HepG2 (cell line): ENCODE measurements around the gene VCL. TPM values are rescaled to one million over a fixed set of nuclear protein-coding genes. Genes with fewer than 3 reads are reported as not detected.
"Not testable (repeated sequence)": the region's sequence is repeated elsewhere in the genome, so short reads cannot be mapped to it uniquely, and the experiment has no call there.

Experiments used
- ATAC-seq: fragments of 200-7000 bp; cut with Tn5 transposase; 3 replicates; pipeline ENCODE4 v1.9.1; 2020; ENCODE audit warnings: mild to moderate bottlenecking, moderate library complexity
- BruUV-seq: library from RNA; stranded (reverse); fragments of 400-500 nt; replicated peaks from 2 replicates; lab custom pipeline; 2021; lab: Mats Ljungman, UMichigan
- CTCF ChIA-PET: fragments of 300-600 bp; formaldehyde crosslinking; extraction: SDS; loops from one replicate; lab custom pipeline; 2021; ENCODE audit warnings: low total read pairs, inconsistent platforms, low intra/inter-chr PET ratio; lab: Yijun Ruan, JAX
- POLR2A ChIA-PET: fragments of 350-600 bp; sonication (Branson Sonifier 250); formaldehyde crosslinking; loops from one replicate; lab custom pipeline; 2020; ENCODE audit warnings: antibody characterized with exemption, inconsistent platforms; lab: Yijun Ruan, JAX
- DNase-seq: peaks from one replicate; pipeline ENCODE4 v3.0.0-alpha.2; 2015; ENCODE audit warnings: low spot score
- FAIRE-seq: peaks from 3 replicates; lab custom pipeline; 2011; peaks lifted over from hg19 to GRCh38; lab: Jason Lieb, UNC
- H2AFZ ChIP-seq: one replicate; pipeline ENCODE4 v1.6.1; 2011; ENCODE audit warnings: low read length, inconsistent platforms
- H3K27ac ChIP-seq: fragments of 300-600 bp; 3 replicates; pipeline ENCODE4 v1.8.0; 2011; ENCODE audit warnings: mixed run types, mild to moderate bottlenecking, mixed read lengths, low read length, inconsistent platforms; ENCODE audit not compliant: insufficient read depth; ENCODE audit errors: extremely low read length
- H3K27me3 ChIP-seq, 2 experiments: fragments of 200-600 bp in 1 of 2; 2 replicates in 1 of 2; 3 replicates in 1 of 2; pipeline versions ENCODE4 v1.6.0 to v1.8.0; 2011; ENCODE audit warnings: low read length in 2 of 2, mild to moderate bottlenecking in 2 of 2, moderate library complexity in 2 of 2, inconsistent platforms in 1 of 2; ENCODE audit not compliant: insufficient read depth in 2 of 2, control insufficient read depth in 1 of 2
- H3K36me3 ChIP-seq, 2 experiments: fragments of 200-600 bp in 1 of 2; replicated peaks in 1 of 2; 2 replicates in 1 of 2; 3 replicates in 1 of 2; pipeline versions ENCODE4 v1.5.1 to v1.8.0; 2011; ENCODE audit warnings: low read length in 2 of 2, inconsistent platforms in 1 of 2; ENCODE audit not compliant: insufficient read depth in 2 of 2, control insufficient read depth in 1 of 2
- H3K4me1 ChIP-seq: 2 replicates; pipeline ENCODE4 v1.5.1; 2012; ENCODE audit warnings: low read length, inconsistent platforms; ENCODE audit not compliant: insufficient read depth
- H3K4me2 ChIP-seq: 2 replicates; pipeline ENCODE4 v1.6.0; 2011; ENCODE audit warnings: low read depth, low read length, inconsistent platforms
- H3K4me3 ChIP-seq, 3 experiments: fragments of 200-600 bp in 1 of 3; sonication (generic), shearing (Covaris generic) in 1 of 3; replicated peaks in 1 of 3; 2 replicates each; pipeline ENCODE4 v1.5.1; 2011 to 2016; ENCODE audit warnings: low read length in 3 of 3, inconsistent platforms in 2 of 3, low read depth in 2 of 3, mild to moderate bottlenecking in 2 of 3, control low read depth in 1 of 3, mixed read lengths in 1 of 3; ENCODE audit not compliant: insufficient read depth in 1 of 3
- H3K79me2 ChIP-seq: one replicate; pipeline ENCODE4 v1.6.1; 2011; ENCODE audit warnings: low read length, inconsistent platforms; ENCODE audit not compliant: insufficient read depth
- H3K9ac ChIP-seq: 2 replicates; pipeline ENCODE4 v1.6.0; 2011; ENCODE audit warnings: mild to moderate bottlenecking, low read depth, low read length, inconsistent platforms; ENCODE audit not compliant: insufficient read depth
- H3K9me3 ChIP-seq: 2 replicates; pipeline ENCODE4 v1.5.1; 2012; ENCODE audit warnings: mild to moderate bottlenecking, low read length
- H4K20me1 ChIP-seq: 2 replicates; pipeline ENCODE4 v1.6.0; 2011; ENCODE audit warnings: inconsistent platforms, mild to moderate bottlenecking, low read length, moderate library complexity; ENCODE audit not compliant: insufficient read depth
- ARID5B ChIP-seq: IDR thresholded peaks from 2 replicates; pipeline ENCODE4 v1.4.0; 2020; ENCODE audit warnings: mild to moderate bottlenecking, missing genetic modification reagents
- CREBL2 ChIP-seq: sonication (generic); formaldehyde crosslinking; IDR thresholded peaks from 2 replicates; pipeline ENCODE4 v1.8.1; 2023; ENCODE audit warnings: missing genetic modification reagents, mild to moderate bottlenecking, borderline replicate concordance
- GTF2F1 ChIP-seq: fragments of 150-350 bp; IDR thresholded peaks from 2 replicates; pipeline ENCODE4 v1.6.1; 2014; ENCODE audit warnings: low read length
- POGZ ChIP-seq: sonication (generic); formaldehyde crosslinking; IDR thresholded peaks from 2 replicates; pipeline ENCODE4 v1.4.0; 2020; ENCODE audit warnings: mild to moderate bottlenecking, missing genetic modification reagents
- RARA ChIP-seq: IDR thresholded peaks from 2 replicates; pipeline ENCODE4 v1.6.1; 2016; ENCODE audit warnings: missing genetic modification reagents, missing compliant biosample characterization
- ZBTB37 ChIP-seq: sonication (generic); formaldehyde crosslinking; IDR thresholded peaks from 2 replicates; pipeline ENCODE4 v1.4.0; 2020; ENCODE audit warnings: mild to moderate bottlenecking, missing genetic modification reagents
- ZNF256 ChIP-seq: sonication (generic); formaldehyde crosslinking; conservative IDR thresholded peaks from 2 replicates; pipeline ENCODE4 v1.4.0; 2020; ENCODE audit warnings: missing genetic modification reagents
- WGBS: methylation state at CpG from one replicate; pipeline ENCODE4 v1.1.6; 2017; ENCODE audit warnings: low lambda C conversion rate; 5-methylcytosine and 5-hydroxymethylcytosine counted together
- in situ Hi-C: cut with HindIII; loops from 2 replicates; pipeline ENCODE4 v1.10.0; 2017; ENCODE audit warnings: low pct_unique_long_range_greater_than_20kb; ENCODE audit not compliant: extremely low pct_ligation_motif_present
- intact Hi-C: fragments of 100-400 bp; cut with micrococcal nuclease; formaldehyde crosslinking; loops from one replicate; pipeline ENCODE4 v1.10.0; 2022; ENCODE audit not compliant: unreplicated experiment
- polyA plus RNA-seq, 8 experiments: library from polyadenylated mRNA; depleted of rRNA in 3 of 8; stranded (reverse) in 7 of 8; unstranded in 1 of 8; fragments of >200 nt; fragmentation: Illumina TruSeq in 4 of 8; extraction: Trizol in 4 of 8; gene quantifications; 2 replicates each; pipeline versions ENCODE4 v1.2.1 to v1.2.3, GENCODE V29; 2011 to 2016; ENCODE audit warnings: low read depth in 4 of 8, missing spikeins in 1 of 8, mixed read lengths in 1 of 8; ENCODE audit not compliant: insufficient read depth in 1 of 8
- total RNA-seq, 5 experiments: library from RNA; depleted of rRNA; stranded (reverse); fragments of >200 nt; fragmentation: Illumina TruSeq; extraction: Trizol; gene quantifications; 2 replicates each; pipeline ENCODE4 v1.2.3, GENCODE V29; 2016; ENCODE audit warnings: low read depth in 1 of 5
- TF ChIP-seq, protein P1 (sequence below): sonication (generic); formaldehyde crosslinking; IDR thresholded peaks from 2 replicates; pipeline ENCODE4 v1.4.0; 2020; ENCODE audit warnings: missing genetic modification reagents

Gene VCL
- total and polyA plus RNA-seq, 2 of the 13 experiments (the other 11 are each of a cell fraction or from before 2014, with no cell fraction given), result 17.3 to 26.9 TPM

GRCh38 chr10:74013004-74013403, 15.1 kb downstream of the VCL start:
- in situ Hi-C loops, result no loop called here
- no peaks in the 10 kb centered on the region for H3K9me3 ChIP-seq
- H2AFZ ChIP-seq, result no peak overlapping the region
- ATAC-seq (no peak), FAIRE-seq (no peak), DNase-seq (no peak)
- H3K4me2 ChIP-seq, result no peak overlapping the region
- BruUV-seq, result no TSS peak
- CTCF ChIA-PET, result no interaction called here
- WGBS, result 98% methylated on average over 1 of the region's 1 CpG
- POLR2A ChIA-PET, result interaction anchor here (1.3 kb wide), 1 partner anchor 14 kb away, joined by 3 read pairs; no protein-coding TSS in a partner anchor
- no peak for TF ChIP-seq ARID5B
- TF ChIP-seq POGZ (CRISPR knock-in tag), result no peak
- TF ChIP-seq, protein P1, sequence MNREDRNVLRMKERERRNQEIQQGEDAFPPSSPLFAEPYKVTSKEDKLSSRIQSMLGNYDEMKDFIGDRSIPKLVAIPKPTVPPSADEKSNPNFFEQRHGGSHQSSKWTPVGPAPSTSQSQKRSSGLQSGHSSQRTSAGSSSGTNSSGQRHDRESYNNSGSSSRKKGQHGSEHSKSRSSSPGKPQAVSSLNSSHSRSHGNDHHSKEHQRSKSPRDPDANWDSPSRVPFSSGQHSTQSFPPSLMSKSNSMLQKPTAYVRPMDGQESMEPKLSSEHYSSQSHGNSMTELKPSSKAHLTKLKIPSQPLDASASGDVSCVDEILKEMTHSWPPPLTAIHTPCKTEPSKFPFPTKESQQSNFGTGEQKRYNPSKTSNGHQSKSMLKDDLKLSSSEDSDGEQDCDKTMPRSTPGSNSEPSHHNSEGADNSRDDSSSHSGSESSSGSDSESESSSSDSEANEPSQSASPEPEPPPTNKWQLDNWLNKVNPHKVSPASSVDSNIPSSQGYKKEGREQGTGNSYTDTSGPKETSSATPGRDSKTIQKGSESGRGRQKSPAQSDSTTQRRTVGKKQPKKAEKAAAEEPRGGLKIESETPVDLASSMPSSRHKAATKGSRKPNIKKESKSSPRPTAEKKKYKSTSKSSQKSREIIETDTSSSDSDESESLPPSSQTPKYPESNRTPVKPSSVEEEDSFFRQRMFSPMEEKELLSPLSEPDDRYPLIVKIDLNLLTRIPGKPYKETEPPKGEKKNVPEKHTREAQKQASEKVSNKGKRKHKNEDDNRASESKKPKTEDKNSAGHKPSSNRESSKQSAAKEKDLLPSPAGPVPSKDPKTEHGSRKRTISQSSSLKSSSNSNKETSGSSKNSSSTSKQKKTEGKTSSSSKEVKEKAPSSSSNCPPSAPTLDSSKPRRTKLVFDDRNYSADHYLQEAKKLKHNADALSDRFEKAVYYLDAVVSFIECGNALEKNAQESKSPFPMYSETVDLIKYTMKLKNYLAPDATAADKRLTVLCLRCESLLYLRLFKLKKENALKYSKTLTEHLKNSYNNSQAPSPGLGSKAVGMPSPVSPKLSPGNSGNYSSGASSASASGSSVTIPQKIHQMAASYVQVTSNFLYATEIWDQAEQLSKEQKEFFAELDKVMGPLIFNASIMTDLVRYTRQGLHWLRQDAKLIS (CRISPR knock-in tag), result no peak
- TF ChIP-seq ZBTB37 (CRISPR knock-in tag), result no peak
- no peak for TF ChIP-seq ZNF256 (CRISPR knock-in tag)
- no peak for TF ChIP-seq GTF2F1
- no peak for TF ChIP-seq CREBL2 (CRISPR knock-in tag)
- TF ChIP-seq RARA (CRISPR knock-in tag), result no peak
- TF ChIP-seq, all 625 proteins: peak for 0
- no peak overlapping the region for H3K9ac ChIP-seq
- H3K27me3 ChIP-seq, result no peaks in the 10 kb centered on the region
- no peak overlapping the region for H3K4me3 ChIP-seq
- H3K36me3 ChIP-seq, result peaks cover 0 to 1% of the 10 kb centered on the region in 2 experiments; a peak in 1 of 5 replicates
- intact Hi-C loops, result no loop called here
- H3K79me2 ChIP-seq, result peaks cover 11% of the 10 kb centered on the region
- peaks cover 7% of the 10 kb centered on the region; the same call in 1 of the 2 replicates for H3K4me1 ChIP-seq
- H3K27ac ChIP-seq, result no peak overlapping the region
- H4K20me1 ChIP-seq, result no peaks in the 10 kb centered on the region

DNA sequence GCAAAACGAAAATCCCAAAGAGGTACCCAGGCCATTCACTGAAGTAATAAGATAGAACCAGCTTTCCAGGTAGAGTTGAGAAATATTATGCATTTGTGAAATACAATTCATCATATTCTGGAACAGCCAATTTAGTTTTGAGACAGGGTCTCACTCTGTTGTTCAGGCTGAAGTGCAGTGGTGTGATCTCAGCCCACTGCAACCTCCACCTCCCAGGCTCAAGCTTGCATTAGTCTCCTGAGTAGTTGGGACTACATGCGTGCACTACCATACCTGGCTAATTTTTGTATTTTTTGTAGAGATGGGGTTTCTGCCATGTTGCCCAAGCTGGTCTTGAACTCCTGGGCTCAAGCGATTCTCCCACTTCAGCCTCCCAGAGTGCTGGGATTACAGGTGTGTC, 16.7 kb downstream of the VCL start:
- H3K27ac ChIP-seq, H4K20me1 ChIP-seq, H3K27me3 ChIP-seq, H2AFZ ChIP-seq, H3K4me3 ChIP-seq, in situ Hi-C loops, BruUV-seq, H3K36me3 ChIP-seq, ATAC-seq, H3K4me2 ChIP-seq, intact Hi-C loops, DNase-seq, H3K9me3 ChIP-seq, H3K79me2 ChIP-seq, CTCF ChIA-PET, POLR2A ChIA-PET, H3K9ac ChIP-seq, FAIRE-seq: not testable (repeated sequence)
- 94% methylated on average over 3 of the region's 3 CpGs for WGBS
- peaks cover 15% of the 10 kb centered on the region for H3K4me1 ChIP-seq
